Keratinocyte (primary cell): ENCODE data around the gene HLA-E.
"Not testable (repeated sequence)": the region's sequence is repeated elsewhere in the genome, so short reads cannot be mapped to it uniquely, and the experiment has no call there.

Source experiments
- EZH2 ChIP-seq: IDR thresholded peaks from one replicate; pipeline ENCODE4 v1.6.1; 2012; ENCODE audit warnings: inconsistent platforms, mild to moderate bottlenecking, low read length, moderate library complexity
- TF ChIP-seq, protein P1 (sequence below), 3 experiments: IDR thresholded peaks in 1 of 3; conservative IDR thresholded peaks in 1 of 3; optimal IDR thresholded peaks in 1 of 3; 2 replicates in 2 of 3; 3 replicates in 1 of 3; pipeline versions ENCODE3 to v1.5.1; 2011; ENCODE audit warnings: low read length in 3 of 3, mild to moderate bottlenecking in 3 of 3, moderate library complexity in 2 of 3, control low read depth in 1 of 3, inconsistent platforms in 1 of 3; ENCODE audit not compliant: insufficient read depth in 2 of 3; ENCODE audit errors: extremely low read depth in 1 of 3

DNA sequence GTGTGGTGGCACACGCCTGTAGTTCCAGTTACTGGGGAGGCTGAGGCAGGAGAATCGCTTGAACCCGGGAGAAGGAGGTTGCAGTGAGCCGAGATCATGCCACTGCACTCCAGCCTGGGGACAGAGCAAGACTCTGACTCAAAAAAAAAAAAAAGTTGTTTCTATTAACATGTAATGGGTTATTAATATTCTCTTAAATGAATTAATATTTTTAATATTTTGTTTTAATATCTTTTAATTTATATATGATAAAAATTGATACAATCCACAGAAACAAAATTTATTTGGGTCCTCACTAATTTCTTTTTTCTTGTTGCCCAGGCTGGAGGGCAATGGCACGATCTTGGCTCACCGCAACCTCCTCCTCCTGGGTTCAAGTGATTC lies 620 bp upstream of the HLA-E start:
- TF ChIP-seq, protein P1, sequence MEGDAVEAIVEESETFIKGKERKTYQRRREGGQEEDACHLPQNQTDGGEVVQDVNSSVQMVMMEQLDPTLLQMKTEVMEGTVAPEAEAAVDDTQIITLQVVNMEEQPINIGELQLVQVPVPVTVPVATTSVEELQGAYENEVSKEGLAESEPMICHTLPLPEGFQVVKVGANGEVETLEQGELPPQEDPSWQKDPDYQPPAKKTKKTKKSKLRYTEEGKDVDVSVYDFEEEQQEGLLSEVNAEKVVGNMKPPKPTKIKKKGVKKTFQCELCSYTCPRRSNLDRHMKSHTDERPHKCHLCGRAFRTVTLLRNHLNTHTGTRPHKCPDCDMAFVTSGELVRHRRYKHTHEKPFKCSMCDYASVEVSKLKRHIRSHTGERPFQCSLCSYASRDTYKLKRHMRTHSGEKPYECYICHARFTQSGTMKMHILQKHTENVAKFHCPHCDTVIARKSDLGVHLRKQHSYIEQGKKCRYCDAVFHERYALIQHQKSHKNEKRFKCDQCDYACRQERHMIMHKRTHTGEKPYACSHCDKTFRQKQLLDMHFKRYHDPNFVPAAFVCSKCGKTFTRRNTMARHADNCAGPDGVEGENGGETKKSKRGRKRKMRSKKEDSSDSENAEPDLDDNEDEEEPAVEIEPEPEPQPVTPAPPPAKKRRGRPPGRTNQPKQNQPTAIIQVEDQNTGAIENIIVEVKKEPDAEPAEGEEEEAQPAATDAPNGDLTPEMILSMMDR (optimal IDR thresholded peaks at IDR 0.05 in 1 of 3, IDR thresholded peaks at IDR 0.05 in 1 of 3, conservative IDR thresholded peaks at IDR 0.05 in 1 of 3; ENCODE audit: extremely low read depth in 1 of 3, insufficient read depth in 2 of 3, low read length in 3 of 3): not testable (repeated sequence)
- TF ChIP-seq EZH2: not testable (repeated sequence)
